HG03520 (cell line): Measurements from ENCODE around the gene TRAPPC10.
A peak's percentile ranks its signal among the peaks of the same experiment; 100 is the strongest.
"Not testable (repeated sequence)": the region's sequence is repeated elsewhere in the genome, so short reads cannot be mapped to it uniquely, and the experiment has no call there.

Source experiments
- ATAC-seq: cut with Tn5 transposase; IDR thresholded peaks from one replicate; pipeline ENCODE4 v1.9.1; 2021; ENCODE audit warnings: mild to moderate bottlenecking, moderate library complexity; ENCODE audit not compliant: unreplicated experiment

TRAPPC10 gene

DNA sequence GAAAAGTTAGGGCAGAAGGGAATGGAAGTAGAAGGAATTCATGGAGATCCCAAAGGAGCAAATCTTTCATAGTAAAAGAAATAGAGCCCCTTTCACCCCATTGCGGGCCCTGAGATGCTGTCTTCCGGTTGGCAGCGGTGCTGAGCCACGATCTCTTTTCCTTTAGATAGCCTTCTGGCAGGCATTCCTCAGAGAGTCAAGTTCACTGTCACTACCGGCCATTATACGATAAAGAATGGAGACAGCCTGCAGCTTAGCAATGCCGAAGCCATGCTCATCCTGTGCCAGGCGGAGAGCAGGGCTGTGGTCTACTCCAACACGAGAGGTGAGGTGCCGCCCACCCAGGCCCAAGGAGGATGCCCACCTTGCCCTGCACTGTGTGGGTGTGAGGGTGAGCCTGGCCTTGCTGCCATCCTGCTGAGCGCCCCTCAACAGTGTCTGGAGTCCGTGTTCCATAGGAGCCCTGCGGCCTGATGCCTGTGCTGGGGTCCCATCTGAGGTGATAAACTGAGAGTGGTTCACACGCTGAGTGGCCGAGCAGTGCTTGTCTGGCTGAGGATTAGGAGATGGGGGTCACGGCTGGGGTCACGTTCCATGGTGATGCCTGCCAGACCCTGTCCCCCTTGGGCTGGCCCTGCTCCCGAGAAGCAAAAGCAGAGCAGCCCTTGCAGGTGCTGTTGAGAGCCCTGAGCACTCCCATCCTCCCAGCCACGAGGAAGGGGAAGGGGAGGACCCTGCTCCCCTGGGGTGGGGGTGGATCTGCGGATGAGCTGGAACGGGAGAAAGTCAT is 74.7 kb downstream of the TRAPPC10 start:
- ATAC-seq = no peak

DNA sequence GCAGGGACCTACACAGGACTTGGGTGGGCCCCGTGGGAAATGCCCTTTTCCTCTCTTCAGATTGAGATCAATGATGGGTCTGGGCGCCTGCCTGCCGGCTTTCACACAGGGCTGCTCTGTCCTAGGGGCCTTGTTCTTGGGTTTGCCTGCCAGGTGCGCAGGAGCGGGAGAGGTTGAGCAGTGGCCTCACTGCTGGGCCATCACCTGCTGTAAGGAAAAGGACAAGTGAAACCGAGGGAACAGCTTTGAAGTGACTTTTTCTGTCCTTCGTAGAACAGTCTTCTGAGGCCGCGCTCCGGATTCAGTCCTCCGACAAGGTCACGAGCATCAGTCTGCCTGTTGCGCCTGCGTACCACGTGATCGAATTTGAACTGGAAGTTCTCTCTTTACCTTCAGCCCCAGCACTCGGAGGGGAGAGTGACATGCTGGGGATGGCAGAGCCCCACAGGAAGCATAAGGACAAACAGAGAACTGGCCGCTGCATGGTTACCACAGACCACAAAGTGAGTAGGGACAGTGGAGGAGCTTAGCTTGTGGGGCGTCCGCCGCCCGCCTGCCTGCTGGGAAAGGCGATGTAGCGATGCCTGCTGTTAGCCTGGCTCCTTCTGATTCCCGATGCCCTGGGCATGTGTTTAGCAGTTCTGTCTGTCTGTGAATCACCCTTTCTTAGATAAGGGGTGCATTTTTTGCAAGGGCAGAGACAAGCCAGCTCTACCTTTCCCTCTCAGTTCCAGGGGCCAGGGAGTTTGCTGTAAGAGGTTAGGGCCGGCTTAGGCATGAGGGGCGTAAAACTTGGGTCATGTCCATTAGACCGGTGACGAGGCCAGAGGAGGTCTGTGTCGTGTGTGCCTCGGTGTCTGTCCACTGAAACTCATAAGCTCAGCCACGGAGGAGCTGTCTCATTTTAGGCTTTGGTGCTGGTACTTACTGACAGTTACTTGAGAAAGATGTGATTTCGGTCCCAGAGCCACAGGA is 75.6 kb downstream of the TRAPPC10 start:
- no peak for ATAC-seq

DNA sequence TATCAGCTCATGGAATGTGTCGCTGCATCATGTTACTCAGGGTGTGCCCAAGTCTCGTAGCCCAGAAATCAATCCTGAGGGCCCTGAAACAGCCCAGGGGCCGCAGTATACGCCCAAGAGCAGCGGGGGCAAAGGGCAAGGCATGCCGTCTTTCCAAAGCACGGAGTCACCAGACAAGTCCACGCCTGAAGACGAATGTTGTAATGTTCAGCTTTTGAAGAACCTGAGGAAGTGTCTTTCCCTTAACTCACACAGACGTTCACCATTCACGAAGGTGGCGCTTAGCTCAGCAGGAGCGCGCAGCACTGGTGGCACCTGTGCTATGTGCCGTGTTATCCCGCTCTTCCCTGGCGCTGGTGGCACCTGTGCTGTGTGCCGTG is 76.3 kb downstream of the TRAPPC10 start:
- ATAC-seq = no peak

DNA sequence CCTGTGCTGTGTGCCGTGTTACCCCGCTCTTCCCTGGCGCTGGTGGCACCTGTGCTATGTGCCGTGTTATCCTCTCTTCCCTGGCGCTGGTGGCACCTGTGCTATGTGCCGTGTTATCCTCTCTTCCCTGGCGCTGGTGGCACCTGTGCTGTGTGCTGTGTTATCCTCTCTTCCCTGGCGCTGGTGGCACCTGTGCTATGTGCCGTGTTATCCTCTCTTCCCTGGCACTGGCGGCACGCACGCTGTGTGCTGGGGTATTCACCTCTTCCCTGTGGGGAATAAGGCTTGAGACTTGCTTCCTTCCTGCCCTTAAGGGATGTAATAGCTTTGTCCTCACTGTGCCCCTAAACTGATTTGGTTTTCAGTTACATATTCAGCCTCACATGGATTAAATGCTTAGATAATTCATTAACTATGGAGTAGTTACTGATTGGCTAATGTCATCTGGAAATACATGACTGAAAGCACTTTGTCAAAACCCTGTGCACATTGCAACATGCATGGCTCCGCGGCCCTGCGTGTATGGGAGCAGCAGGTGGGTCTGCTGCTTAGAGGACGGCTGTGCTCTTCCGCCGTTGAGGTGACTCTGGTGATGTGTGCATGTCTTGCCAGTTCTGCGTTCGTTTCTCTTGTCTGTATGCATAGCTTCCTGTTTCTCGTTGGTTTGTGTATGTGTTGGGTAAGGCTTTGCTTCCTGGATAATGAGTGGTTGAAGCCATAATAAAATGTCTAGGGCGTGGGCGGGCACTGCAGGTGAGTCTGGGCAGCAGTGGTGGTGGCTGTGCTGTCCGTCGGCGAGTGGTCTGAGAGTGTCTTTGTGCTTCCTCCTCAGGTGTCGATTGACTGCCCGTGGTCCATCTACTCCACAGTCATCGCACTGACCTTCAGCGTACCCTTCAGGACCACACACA is 77.1 kb downstream of the TRAPPC10 start:
- no peak for ATAC-seq

DNA sequence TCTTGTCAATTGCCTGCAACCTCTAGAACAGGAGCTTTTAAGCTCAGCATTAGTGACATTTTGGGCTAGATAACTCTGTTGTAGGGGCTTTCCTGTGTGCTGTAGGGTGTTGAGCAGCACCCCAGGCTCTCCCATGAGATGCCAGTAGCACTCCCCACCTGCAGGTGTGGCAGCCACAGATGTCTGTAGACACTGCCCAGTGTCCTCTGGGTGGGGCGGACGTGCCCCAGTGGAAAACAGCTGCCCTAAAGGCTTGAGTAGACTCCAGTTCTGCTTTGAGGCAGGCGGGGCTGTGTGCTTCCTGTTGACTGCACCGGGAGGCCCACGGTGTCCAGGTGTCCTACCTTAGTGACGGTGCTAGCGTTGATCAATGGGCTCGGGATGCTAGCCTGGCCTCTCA is 78.2 kb downstream of the TRAPPC10 start:
- ATAC-seq = no peak

DNA sequence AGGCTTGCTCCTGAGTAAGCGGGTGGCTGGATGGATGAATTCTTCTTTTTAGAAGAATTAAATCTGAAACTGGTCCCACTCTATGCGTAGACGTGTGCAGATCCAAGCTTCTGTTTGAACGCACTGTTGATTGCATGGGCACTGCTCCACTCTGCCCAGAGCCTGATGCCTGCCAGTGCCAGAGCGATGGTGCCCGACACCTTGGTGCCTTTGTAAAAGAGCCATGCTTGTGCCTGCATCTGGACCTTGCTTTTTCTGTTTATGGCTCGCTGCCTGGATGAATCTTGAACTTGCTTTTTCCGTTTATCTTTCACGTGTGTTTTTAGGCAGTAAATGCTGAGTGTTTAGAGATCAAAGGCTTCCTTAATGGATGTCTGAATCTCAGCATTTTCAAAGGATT is 80.1 kb downstream of the TRAPPC10 start:
- no peak for ATAC-seq

DNA sequence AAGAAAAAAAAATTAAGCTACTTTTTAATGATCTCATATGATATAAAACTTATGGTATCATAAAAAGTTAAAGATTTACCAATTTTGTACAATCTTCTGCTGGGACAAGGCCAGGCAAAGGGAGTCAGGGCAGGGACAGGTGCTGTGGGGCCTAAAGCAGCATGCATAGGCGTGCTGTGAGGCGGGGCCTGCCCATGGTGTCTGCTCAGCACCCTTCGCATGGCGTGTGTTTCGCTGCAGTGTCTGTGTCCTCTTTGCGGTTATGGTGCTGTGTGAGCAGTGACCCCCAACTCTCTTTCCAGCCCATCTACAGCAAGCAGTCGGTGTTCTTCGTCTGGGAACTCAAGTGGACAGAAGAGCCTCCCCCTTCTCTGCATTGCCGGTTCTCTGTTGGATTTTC is 81.7 kb downstream of the TRAPPC10 start:
- ATAC-seq = no peak

DNA sequence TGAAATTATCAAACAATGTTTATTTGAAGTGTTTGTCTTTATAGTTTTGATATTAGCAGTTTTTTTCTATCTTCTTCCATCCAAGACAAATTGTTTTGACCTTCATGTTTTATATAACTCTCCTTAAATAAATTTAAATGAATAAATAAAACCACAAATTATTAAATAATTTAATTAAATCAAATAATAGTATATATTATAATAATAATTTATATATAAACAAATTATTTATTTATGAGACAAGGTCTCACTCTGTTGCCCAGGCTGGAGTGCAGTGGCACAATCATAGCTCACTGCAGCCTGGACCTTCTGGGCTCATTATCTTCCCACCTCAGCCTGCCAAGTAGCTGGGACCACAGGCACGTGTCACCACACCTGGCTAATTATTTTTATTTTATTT is 82.7 kb downstream of the TRAPPC10 start:
- ATAC-seq = no peak

DNA sequence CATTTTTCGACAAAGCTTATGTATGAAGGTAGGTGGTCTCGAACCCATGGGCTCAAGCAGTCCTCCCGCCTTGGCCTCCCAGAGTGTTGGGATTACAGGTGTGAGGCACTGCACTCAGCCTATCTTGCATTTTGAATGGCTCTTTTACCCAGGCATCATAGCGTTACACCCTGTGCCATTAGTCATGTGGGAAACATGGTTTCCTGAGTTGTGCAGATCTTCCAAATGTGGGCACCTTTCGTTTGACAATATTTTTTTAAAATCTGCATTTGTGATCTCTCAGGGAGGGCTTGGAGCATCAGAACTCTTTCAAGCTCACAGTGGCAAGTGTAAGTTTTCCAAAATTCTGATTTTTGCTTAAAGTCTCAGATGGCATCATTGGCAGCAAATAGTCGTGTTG is 86.4 kb downstream of the TRAPPC10 start:
- ATAC-seq = not testable (repeated sequence)

DNA sequence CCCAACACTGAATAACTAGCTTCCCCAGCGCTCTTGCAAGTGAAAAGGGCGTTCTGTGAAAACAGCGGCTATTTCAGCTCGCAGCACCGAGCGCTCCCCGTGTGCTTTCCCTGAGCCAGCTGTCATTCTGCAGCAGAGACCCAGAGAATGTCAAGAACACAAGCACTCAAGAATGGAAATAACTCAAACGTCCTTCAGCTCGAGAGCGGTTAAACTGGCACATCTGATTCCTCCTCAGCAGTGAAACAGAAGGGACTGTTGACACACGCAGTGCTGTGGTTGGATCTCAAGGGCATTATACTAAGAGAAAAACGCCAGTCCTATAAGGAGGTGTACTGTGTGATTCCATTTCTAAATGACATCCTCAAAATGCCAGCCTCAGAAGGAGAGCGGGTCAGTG is 86.9 kb downstream of the TRAPPC10 start:
- ATAC-seq = not testable (repeated sequence)

DNA sequence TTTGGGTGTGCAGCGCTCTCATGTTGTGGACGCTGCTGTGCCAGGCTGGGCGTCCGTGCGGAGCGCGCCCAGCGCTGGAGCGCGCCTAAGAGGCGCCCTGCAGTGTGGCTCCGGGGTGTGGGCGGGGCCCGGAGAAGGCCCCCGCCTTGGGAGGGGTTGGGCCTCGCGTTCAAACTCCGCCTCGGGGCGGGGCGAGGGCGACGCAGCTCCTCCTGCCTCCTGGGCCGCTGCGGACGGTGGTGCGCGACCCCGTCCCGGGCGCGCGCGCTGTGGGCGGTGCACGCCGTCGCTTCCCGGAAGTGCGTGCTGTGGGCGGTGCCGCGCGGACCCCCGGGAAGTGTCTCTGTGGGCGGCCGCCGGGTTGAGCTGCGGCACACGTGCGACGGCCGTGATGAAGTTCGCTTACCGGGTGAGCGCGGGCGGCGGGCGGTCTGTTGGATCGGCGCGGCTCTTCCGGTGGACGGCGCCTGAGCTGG is 95.0 kb downstream of the TRAPPC10 start, which contains the start of gene PWP2:
Gene PWP2 (plus strand): TSS at position 374 of the 476 bp plus-strand sequence. CDS start 18 bp downstream, at position 392.
- ATAC-seq = peak; percentile 90

DNA sequence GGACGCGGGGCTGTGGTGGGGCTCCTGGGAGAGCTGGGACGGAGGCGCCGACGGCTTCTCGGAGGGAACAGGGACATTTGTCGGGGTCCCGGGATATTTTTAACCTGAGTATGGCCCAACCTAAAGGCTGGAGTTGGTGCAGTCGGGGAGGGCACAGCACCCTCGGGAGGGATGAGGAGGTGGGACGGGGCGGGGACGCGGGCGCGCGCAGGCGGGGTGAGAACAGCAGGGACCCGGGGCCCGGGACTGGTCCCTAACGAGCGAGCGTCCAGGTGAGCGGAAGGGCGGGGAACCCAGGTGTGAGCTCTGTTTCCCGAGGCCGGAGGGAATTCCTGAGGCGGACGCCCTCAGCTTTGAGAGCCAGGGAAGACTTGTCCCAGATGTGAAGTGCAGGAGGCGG is 95.5 kb downstream of the TRAPPC10 start:
- not testable (repeated sequence) for ATAC-seq

DNA sequence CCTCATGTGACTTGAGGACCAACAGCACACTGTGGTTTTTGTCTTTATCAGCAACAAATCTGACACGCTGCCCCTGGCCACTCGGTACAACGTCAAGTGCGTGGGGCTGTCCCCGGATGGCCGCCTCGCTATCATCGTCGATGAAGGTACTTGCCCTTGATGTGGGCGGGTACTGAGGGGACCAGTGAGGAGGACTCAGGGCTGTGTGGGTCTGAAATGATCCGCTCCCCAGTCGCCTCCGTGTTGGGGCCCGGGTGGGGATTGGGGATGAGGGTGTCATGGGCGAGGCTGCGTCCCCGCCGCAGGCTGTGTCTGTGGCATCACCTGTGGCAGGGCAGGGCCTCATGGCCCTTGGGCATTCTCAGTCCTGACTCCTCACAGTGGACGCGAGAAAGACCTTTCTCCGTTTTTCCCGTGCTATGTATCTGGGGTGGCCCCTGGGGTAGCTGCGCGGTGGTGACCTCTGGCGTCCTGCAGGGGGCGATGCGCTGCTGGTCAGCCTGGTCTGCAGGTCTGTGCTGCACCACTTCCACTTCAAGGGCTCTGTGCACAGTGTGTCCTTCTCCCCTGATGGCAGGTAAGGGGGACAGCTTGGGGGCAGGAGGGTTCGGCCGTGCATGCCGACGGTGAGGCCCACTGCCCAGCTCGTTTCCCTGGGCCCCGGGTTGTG is 101.7 kb downstream of the TRAPPC10 start:
- ATAC-seq = not testable (repeated sequence)

DNA sequence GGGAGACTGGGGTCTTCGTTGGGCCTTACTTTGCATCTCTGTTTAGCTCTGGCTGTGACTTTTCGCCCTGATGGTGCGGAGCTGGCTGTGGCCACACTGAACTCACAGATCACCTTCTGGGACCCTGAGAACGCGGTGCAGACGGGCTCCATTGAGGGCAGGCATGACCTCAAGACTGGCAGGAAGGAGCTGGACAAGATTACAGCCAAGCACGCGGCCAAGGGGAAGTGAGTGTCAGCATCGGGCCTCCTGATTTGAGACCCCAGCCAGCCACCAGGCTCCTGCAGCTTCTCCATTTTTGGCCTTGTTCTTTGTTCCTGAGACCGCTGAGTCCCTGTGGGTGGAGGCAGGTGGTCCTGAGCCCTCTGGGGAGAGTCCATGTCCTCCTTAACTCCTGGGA is 110.0 kb downstream of the TRAPPC10 start:
- ATAC-seq = not testable (repeated sequence)

DNA sequence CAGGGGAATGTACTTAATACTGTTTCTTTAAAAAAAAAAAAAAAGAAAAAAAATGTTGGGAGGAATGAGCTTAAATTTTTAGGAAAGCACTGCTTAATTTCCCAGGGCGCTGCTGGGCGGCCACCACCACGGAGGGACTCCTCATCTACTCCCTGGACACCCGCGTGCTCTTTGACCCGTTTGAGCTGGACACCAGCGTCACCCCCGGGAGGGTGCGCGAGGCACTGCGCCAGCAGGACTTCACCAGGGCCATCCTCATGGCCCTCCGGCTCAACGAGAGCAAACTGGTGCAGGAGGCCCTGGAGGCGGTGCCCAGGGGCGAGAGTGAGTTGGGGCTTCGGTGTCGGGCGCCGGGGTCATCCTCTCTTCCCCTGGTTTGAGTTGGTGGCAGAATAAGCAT is 115.7 kb downstream of the TRAPPC10 start:
- ATAC-seq = not testable (repeated sequence)

DNA sequence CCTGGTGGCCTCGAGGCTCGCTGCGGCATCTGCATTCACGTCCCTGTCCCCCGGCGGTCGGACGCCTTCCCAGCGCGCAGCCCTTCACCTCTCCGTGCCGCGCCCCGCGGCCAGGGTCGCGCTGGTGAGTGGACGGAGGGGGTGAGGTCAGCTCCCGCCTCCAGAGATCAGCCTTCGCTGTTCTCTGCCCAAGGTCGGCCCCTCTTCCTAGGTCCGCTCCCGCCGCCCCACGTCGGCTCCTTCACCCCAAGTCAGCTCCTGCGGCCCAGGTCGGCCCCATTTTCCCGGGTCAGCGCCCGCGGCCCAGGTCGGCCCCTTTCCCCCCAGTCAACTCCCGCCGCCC is 121.6 kb downstream of the TRAPPC10 start:
- ATAC-seq = not testable (repeated sequence)

DNA sequence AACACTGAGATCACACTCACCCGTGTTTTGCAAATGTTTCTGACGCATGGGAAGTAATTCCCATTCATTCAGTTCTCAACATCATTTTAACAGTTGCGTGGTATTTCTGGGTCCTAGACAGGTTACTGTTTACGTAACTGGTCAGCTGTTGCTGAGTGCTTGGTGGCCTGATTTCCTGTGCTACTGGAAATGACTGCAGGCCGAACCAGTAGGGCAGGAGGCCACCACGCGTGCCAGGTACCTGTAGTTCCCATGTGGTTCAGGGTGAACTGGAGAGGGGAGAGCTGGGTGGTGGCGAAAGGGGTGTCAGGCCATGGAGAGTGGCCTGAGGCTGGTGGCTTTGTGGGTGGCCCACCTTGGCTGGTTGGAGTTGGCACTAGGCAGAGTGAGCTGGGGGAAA is 122.6 kb downstream of the TRAPPC10 start:
- not testable (repeated sequence) for ATAC-seq

DNA sequence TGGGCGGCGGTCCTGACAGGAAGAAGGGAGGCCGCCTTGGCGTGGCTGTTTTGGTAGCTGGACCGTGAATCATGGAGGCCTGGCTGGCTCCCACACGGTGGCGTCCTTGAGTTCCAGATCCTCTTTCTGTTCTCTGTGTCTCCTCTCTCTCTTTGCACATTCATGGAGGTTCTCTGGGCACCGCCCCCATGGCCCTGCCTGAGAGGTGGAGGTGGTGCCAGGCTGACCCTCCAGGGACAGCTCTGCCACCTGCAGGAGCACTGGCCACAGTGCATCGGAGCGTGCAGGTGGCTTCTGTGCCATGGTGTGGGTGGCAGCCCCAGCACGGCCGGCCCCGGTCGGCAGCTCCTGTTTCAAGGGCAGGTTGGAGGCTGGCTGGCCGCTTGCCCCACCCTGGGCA is 125.9 kb downstream of the TRAPPC10 start:
- ATAC-seq = not testable (repeated sequence)

DNA sequence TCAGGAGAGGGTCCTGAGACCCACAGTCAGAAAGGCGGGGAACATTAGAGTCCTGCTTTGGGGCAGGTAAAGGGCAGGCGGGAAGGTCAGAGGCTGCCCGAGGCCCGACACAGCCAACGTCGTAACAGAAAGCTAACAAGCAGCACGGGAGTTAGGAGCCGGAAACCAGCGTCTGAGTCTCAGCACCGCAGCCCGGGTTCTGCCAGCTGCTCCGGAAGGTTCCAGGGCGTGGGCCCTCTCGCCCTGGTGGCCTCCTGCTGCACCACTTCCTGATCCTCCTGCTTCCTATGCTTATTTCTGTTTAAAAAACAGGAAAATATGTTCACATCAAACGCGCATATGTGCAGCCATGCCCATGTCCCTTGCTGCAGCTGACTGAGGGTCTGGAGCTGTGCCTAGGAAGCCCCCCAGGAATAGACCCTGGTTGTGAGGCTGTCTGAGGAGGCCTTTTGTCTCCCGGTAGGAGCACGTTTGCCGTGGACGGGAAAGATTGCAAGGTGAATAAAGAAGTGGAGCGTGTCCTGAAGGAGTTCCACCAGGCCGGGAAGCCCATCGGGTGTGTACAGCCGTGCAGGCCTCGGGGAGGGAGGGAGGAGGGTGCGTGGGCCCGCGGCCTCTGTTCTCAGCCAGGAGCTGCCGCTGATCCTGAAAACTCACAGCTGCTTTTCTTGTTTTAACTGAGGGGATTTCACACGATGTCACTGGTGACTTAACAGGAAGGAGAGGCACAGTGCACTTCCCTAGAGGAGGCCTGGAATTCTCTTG is 127.9 kb downstream of the TRAPPC10 start:
- not testable (repeated sequence) for ATAC-seq
